Testis (tissue), 2 donors: ENCODE data around the gene LRRC41.

Experiments
- POLR2A ChIP-seq: fragments of 450-650 bp; IDR thresholded peaks from one replicate; pipeline ENCODE4 v1.6.1; 2017; ENCODE audit warnings: antibody characterized with exemption, mild to moderate bottlenecking, moderate library complexity
- TF ChIP-seq, protein P1 (sequence below), 3 experiments: fragments of 450-650 bp in 2 of 3; fragments of 200-600 bp in 1 of 3; sonication (generic) in 1 of 3; IDR thresholded peaks; one replicate each; pipeline ENCODE4 v1.5.1; 2016 to 2019; ENCODE audit warnings: antibody characterized with exemption in 3 of 3, mild to moderate bottlenecking in 2 of 3, moderate library complexity in 1 of 3

DNA sequence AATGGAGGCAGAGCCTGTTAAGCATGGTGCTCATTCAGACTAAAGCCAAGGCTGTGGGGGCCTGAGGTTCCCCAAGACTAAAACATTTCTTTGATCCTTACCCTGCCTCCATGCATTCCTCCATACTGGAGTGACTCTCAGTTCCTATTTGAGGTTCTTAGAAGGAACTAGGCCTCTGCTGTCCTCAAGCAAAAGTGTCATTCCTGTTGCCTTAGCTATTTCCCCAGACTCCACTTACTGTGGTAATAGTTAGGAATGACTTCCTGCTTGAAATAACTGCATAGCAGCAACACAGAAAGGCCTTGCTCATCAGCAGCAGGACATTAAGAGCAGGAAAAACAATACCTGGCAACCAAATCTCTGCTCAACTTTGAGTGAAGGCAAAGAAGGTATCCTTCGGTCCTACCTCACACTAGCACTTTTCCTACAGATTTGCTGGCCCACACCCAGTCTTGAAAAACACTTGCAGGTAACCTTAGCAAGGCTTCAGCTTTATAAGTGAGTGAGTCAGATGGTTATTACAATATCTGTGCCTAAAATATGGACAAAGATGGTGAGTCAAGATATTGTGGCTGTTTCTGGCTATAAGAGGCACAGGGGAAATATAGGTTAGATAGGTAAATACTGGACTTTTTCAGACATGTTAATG, 14.8 kb downstream of the LRRC41 start:
- TF ChIP-seq, protein P1, sequence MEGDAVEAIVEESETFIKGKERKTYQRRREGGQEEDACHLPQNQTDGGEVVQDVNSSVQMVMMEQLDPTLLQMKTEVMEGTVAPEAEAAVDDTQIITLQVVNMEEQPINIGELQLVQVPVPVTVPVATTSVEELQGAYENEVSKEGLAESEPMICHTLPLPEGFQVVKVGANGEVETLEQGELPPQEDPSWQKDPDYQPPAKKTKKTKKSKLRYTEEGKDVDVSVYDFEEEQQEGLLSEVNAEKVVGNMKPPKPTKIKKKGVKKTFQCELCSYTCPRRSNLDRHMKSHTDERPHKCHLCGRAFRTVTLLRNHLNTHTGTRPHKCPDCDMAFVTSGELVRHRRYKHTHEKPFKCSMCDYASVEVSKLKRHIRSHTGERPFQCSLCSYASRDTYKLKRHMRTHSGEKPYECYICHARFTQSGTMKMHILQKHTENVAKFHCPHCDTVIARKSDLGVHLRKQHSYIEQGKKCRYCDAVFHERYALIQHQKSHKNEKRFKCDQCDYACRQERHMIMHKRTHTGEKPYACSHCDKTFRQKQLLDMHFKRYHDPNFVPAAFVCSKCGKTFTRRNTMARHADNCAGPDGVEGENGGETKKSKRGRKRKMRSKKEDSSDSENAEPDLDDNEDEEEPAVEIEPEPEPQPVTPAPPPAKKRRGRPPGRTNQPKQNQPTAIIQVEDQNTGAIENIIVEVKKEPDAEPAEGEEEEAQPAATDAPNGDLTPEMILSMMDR (IDR thresholded peaks at IDR 0.05): no peak
- no peak for TF ChIP-seq POLR2A
